Head of caudate nucleus (tissue), 42 donors: ENCODE data around the gene ABHD17C.

Source experiments
- DNase-seq, 42 donors: peaks; one replicate each; pipeline versions ENCODE4 v3.0.0 to v3.0.0-alpha.2; 2020 to 2021; ENCODE audit warnings: mixed read lengths in 7 of 42
- intact Hi-C: fragments of 100-400 bp; cut with DNase I; formaldehyde crosslinking; loops from one replicate; pipeline ENCODE4 v1.15.0; 2022

Gene ABHD17C

GRCh38 chr15:80712956-80713355 is 17.8 kb downstream of the ABHD17C start:
- intact Hi-C loops, result no loop called here
- peak in 21 of 42 donors; percentile 23 to 74 (median 40) for DNase-seq

DNA sequence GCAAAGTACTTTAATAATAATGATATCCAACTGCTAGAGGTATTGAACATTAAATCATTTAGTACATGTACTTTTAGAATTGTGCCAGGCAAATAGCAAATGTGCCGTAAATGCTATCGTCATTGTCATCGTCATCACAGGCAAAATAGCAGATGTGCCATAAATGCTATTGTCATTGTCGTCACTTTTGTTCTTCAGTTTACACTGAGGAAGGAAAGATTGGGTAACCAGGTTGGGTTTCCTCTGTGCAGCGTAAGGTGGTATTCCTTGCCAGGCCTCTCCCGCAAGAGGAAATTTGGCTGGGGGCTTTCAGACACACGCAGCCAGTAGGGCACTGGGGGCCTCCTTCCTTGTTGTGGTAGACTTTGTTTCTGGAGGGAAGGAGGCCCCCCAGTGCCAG is 26.4 kb downstream of the ABHD17C start:
- intact Hi-C loops, result no loop called here
- no peak for DNase-seq

GRCh38 chr15:80722811-80723210 is 27.7 kb downstream of the ABHD17C start:
- intact Hi-C loops, result no loop called here
- DNase-seq, result no peak

DNA sequence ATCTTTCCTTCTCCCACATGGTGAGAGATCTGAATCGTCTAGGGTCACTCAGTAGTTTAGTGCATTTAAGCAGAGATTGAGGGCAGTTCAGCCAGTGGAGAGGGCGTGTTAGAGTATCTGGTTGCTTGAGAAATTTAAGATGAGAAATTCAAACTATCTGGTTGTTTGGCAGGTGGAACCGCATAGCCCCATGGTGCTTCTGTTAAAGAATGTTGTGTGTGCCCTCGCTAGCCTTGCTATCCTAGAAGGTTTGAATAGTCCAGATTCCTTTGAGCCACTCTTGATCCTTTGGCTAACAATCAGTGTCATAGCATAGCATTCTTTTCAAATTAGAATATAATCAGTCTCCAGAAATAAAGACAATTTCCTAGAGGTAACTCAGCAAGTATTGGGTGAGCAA is 32.1 kb downstream of the ABHD17C start:
- DNase-seq, result no peak
- intact Hi-C loops, result no loop called here

- intact Hi-C loops, result no loop called here
- DNase-seq, result no peak
These were observed 32.5 kb downstream of the ABHD17C start for GRCh38 chr15:80727596-80727995.

DNA sequence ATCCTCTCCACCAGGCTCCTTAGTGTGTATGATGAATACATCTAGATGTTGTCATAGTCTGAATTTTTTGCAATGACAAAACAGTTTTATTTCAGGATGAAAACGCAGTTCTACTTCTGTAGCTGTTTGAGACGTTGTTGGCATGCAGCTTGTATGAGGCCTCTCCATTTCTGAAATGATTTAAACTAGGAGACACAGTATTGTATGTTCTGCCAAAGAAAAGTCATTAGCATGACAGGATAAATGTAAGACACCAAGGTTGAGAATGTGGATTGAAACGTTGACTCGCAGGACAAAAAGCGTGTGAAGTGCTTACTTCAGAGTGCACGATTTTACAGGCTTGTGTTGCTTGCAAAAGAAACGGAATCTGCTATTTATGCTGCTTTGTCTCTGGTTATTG is 35.3 kb downstream of the ABHD17C start:
- intact Hi-C loops, result no loop called here
- DNase-seq, result no peak

- intact Hi-C loops, result no loop called here
- DNase-seq, result no peak
These were observed 35.8 kb downstream of the ABHD17C start for GRCh38 chr15:80730926-80731325.

DNA sequence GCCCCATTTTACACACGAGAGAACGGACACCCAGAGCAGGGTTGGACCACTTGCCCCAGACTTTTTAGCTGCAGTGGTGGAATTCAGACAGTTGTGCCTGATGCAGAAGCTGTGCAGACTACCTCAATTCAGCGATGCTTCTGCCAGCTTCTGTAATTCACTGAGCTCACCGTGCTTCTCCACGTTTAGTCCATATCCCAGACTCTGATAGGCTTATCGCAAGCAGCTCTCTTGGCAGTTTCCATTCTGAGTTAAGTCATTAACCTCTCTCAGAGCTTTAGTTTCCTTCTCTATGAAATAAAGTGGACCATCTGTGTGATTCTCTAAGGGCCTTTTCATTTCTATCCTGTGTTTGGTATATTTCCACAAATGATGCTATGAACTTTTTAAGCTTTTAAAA is 37.1 kb downstream of the ABHD17C start:
- DNase-seq, result no peak
- intact Hi-C loops, result no loop called here

DNA sequence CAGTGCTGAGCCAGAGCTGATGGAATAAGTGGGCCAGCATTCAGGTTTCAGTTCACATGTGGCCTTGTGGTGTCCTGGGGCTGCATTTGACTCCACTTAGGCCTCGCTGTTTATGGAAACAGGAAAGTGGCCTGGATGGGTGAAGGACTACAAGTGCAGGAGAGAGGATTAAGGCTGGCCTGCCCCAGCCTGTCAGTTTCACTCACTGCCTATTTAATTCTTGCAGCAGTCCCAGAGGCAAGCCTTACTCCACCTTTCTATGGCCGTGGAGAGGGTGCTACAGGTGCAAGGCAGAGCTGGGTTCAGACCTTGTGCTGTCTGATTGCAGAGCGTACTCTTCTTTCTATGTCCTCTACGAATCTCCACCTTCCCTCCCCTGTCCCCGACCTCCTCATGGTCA is 37.7 kb downstream of the ABHD17C start:
- intact Hi-C loops, result no loop called here

GRCh38 chr15:80733460-80733859 is 38.4 kb downstream of the ABHD17C start:
- intact Hi-C loops, result no loop called here
- DNase-seq, result peak in 2 of 42 donors; percentile 42 to 45

More for the DNA sequence above, 37.7 kb downstream of the ABHD17C start:
- DNase-seq, result no peak

GRCh38 chr15:80735344-80735743 is 40.2 kb downstream of the ABHD17C start:
- intact Hi-C loops, result no loop called here
- DNase-seq, result peak in 20 of 42 donors; percentile 17 to 70 (median 36)

GRCh38 chr15:80736560-80736959 is 41.5 kb downstream of the ABHD17C start:
- intact Hi-C loops, result no loop called here
- no peak for DNase-seq

GRCh38 chr15:80739919-80740318 is 44.8 kb downstream of the ABHD17C start:
- intact Hi-C loops, result no loop called here
- no peak for DNase-seq

DNA sequence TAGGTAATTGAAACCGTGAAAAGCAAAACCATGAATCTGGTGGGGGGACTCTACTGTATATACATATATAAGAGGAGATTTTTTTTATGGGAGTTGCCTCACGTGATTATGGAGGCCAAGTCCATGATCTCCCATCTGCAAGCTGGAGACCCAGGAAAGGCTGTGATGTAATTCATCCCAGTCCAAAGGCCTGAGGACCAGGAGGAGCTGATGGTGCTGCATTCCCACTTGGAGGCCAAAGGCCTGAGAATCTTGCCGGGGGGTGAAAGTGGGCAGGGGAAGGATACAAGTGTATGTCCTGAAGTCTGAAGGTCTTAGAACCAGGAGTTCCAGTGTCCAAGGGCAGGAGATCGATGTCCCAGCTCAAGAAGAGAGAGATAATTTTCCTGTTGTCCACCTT is 47.0 kb downstream of the ABHD17C start:
- intact Hi-C loops, result no loop called here
- peak in 1 of 42 donors; percentile 8 for DNase-seq

DNA sequence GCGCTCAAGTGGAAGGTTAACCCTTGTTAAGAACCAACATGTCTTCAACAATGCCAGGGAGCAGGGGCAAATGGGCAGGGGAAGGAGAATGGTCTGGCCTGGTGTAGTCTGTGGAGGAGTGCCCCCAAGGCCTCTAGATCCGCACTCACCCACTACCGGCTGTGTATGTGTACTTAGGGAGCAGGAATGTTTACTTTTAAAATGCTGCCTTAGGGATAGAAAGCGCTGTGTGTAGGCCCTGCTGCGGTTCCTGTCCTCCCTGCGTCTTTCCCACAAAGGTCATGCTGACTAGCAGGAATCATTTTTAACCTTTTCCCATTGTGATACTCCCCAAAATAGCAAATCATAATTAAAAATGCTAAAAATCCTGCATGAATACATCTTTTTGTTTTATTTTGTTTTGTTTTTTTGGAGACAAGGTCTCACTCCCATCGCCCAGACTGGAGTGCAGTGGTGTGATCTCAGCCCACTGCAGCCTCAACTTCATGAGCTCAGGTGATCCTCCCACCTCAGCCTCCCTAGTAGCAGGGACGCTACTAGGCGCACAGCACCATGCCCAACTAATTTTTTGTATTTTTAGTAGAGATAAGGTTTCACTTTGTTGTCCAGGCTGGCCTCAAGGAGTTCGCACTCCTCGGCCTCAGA is 48.2 kb downstream of the ABHD17C start:
- intact Hi-C loops, result no loop called here
- DNase-seq, result no peak

- intact Hi-C loops, result no loop called here
- peak in 2 of 42 donors; percentile 35 to 43 for DNase-seq
These were observed 49.3 kb downstream of the ABHD17C start for GRCh38 chr15:80744415-80744814.

- intact Hi-C loops, result no loop called here
- DNase-seq, result no peak
These were observed 49.7 kb downstream of the ABHD17C start for GRCh38 chr15:80744826-80745225.

GRCh38 chr15:80745888-80746287 is 50.8 kb downstream of the ABHD17C start:
- intact Hi-C loops, result no loop called here
- DNase-seq, result no peak

GRCh38 chr15:80747317-80748053 is 52.4 kb downstream of the ABHD17C start:
- no peak for DNase-seq
- intact Hi-C loops, result no loop called here

- DNase-seq, result no peak
- intact Hi-C loops, result no loop called here
These were observed 54.5 kb downstream of the ABHD17C start for GRCh38 chr15:80749589-80749988.

- peak in 5 of 42 donors; percentile 16 to 61 (median 25) for DNase-seq
These were observed 55.5 kb downstream of the ABHD17C start for GRCh38 chr15:80750575-80750974.

More at GRCh38 chr15:80750575-80750974, 55.5 kb downstream of the ABHD17C start:
- intact Hi-C loops, result no loop called here
